Central memory CD8-positive, alpha-beta T cell (primary cell): ENCODE data around the gene JUP.
"Not testable (repeated sequence)": the region's sequence is repeated elsewhere in the genome, so short reads cannot be mapped to it uniquely, and the experiment has no call there.

Source experiments
- ATAC-seq: fragments of 150-1000 bp; cut with Tn5 transposase; replicated peaks from 2 replicates; pipeline ENCODE4 v1.10.0; 2022; ENCODE audit warnings: mild to moderate bottlenecking, moderate FRiP score, moderate number of reproducible peaks; ENCODE audit not compliant: poor library complexity, severe bottlenecking; ENCODE audit errors: extremely low read depth
- DNase-seq, 2 donors: peaks; one replicate each; pipeline ENCODE4 v3.0.0; 2021; ENCODE audit warnings: low spot score in 2 of 2
- H3K27ac Mint-ChIP-seq: one replicate; pipeline ENCODE4 v1.8.0; 2022; ENCODE audit warnings: low read depth, mild to moderate bottlenecking, moderate library complexity, mixed read lengths
- H3K27me3 Mint-ChIP-seq: one replicate; pipeline ENCODE4 v1.8.0; 2022; ENCODE audit warnings: mixed read lengths
- H3K36me3 Mint-ChIP-seq: one replicate; pipeline ENCODE4 v1.8.0; 2022; ENCODE audit warnings: mild to moderate bottlenecking, moderate library complexity, mixed read lengths; ENCODE audit not compliant: insufficient read depth
- H3K4me1 Mint-ChIP-seq: one replicate; pipeline ENCODE4 v1.8.0; 2022; ENCODE audit warnings: mixed read lengths
- H3K4me3 Mint-ChIP-seq: one replicate; pipeline ENCODE4 v1.8.0; 2022; ENCODE audit warnings: mild to moderate bottlenecking, moderate library complexity, mixed read lengths
- H3K9me3 Mint-ChIP-seq: one replicate; pipeline ENCODE4 v1.8.0; 2022; ENCODE audit warnings: mixed read lengths

Gene JUP

DNA sequence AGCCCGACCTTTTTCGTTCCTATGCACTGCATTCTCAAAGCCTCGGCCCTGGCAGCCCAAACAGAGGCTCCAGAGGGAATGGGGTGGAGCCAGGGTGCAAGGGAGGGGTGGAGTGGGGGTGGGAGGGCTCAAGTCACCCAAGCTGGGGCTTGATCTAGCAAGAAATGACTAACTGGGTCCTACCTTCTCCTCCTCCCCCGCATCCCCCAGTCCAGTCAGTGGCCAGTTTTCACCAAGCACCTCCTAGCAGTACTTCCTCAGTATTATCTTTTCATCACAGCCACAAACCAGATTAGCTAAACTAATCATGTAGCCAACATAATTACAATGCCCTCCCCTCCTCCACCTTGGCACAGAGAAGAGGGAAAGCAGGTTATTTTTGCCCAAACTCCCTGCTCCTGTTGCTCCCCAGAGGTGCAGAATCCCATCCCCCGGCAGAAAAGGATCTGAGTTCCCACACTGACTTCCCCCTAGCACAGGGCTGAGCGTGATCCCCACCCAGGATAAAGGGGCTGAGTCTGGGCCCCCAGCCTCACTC lies 2.2 kb downstream of the JUP start:
- Mint-ChIP-seq H3K27me3 (peaks cover 57% of the 10 kb centered on the region), H3K36me3 (no peaks in the 10 kb centered on the region), H3K4me1 (peaks cover 9% of the 10 kb centered on the region), H3K4me3 (no peak overlapping the region), H3K27ac (no peak overlapping the region), H3K9me3 (no peaks in the 10 kb centered on the region)
- DNase-seq = no peak
- no peak for ATAC-seq

GRCh38 chr17:41782142-41782541 lies 4.4 kb downstream of the JUP start:
- no peak overlapping the region for H3K4me3 Mint-ChIP-seq
- H3K36me3 Mint-ChIP-seq = peaks cover 2% of the 10 kb centered on the region
- no peak for ATAC-seq
- H3K9me3 Mint-ChIP-seq = no peaks in the 10 kb centered on the region
- H3K27me3 Mint-ChIP-seq = peaks cover 57% of the 10 kb centered on the region
- no peaks in the 10 kb centered on the region for H3K4me1 Mint-ChIP-seq
- no peak for DNase-seq
- no peak overlapping the region for H3K27ac Mint-ChIP-seq

- peaks cover 2% of the 10 kb centered on the region for H3K36me3 Mint-ChIP-seq
- no peak overlapping the region for H3K27ac Mint-ChIP-seq
- H3K4me3 Mint-ChIP-seq = no peak overlapping the region
- peaks cover 58% of the 10 kb centered on the region for H3K27me3 Mint-ChIP-seq
- ATAC-seq (no peak), DNase-seq (no peak)
- H3K4me1 Mint-ChIP-seq = no peaks in the 10 kb centered on the region
- no peaks in the 10 kb centered on the region for H3K9me3 Mint-ChIP-seq
Observed at GRCh38 chr17:41781404-41782110, 5.0 kb downstream of the JUP start.

- DNase-seq (no peak), ATAC-seq (no peak)
- H3K4me1 Mint-ChIP-seq = no peaks in the 10 kb centered on the region
- no peak overlapping the region for H3K4me3 Mint-ChIP-seq
- no peak overlapping the region for H3K27ac Mint-ChIP-seq
- peaks cover 64% of the 10 kb centered on the region for H3K27me3 Mint-ChIP-seq
- H3K9me3 Mint-ChIP-seq = no peaks in the 10 kb centered on the region
- peaks cover 2% of the 10 kb centered on the region for H3K36me3 Mint-ChIP-seq
Observed at GRCh38 chr17:41779954-41780353, 6.6 kb downstream of the JUP start.

GRCh38 chr17:41777574-41778188 lies 8.8 kb downstream of the JUP start:
- H3K36me3 Mint-ChIP-seq = peaks cover 4% of the 10 kb centered on the region
- H3K4me3 Mint-ChIP-seq = no peak overlapping the region
- no peaks in the 10 kb centered on the region for H3K4me1 Mint-ChIP-seq
- DNase-seq (no peak), ATAC-seq (no peak)
- H3K27me3 Mint-ChIP-seq = peaks cover 47% of the 10 kb centered on the region
- H3K27ac Mint-ChIP-seq = no peak overlapping the region
- no peaks in the 10 kb centered on the region for H3K9me3 Mint-ChIP-seq

DNA sequence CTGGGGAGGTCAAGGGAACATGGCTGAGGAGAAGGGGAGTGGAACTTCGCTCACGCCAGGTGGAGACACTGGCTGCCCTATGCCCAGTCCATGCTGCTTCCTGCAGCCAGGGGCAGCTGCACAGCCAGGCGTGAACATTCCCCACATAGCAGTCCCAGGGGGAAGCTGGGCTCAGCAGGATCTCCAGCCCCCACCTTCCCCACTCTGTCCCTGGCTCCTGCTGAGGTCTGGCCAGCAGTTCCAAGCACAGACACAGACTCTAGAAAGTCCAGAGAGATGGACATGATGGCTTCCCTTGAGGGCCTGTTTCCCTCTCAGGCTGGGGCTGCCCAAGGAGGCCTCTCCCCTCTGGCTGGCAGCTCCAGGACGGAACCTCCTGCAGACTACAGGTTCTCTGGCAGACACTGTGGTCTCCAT lies 9.3 kb downstream of the JUP start:
- ATAC-seq = no peak
- no peak for DNase-seq
- H3K9me3 Mint-ChIP-seq = no peaks in the 10 kb centered on the region
- H3K27ac Mint-ChIP-seq = no peak overlapping the region
- H3K4me3 Mint-ChIP-seq = no peak overlapping the region
- peaks cover 42% of the 10 kb centered on the region for H3K27me3 Mint-ChIP-seq
- H3K36me3 Mint-ChIP-seq = peaks cover 4% of the 10 kb centered on the region
- no peaks in the 10 kb centered on the region for H3K4me1 Mint-ChIP-seq

- H3K9me3 Mint-ChIP-seq, H3K4me1 Mint-ChIP-seq, H3K36me3 Mint-ChIP-seq, DNase-seq, H3K27ac Mint-ChIP-seq, ATAC-seq, H3K4me3 Mint-ChIP-seq: not testable (repeated sequence)
- peaks cover 34% of the 10 kb centered on the region for H3K27me3 Mint-ChIP-seq
Observed at GRCh38 chr17:41776262-41776900, 10.1 kb downstream of the JUP start.

GRCh38 chr17:41775394-41776226 lies 10.9 kb downstream of the JUP start:
- H3K27me3 Mint-ChIP-seq = peaks cover 26% of the 10 kb centered on the region
- H3K36me3 Mint-ChIP-seq = peaks cover 4% of the 10 kb centered on the region
- H3K4me1 Mint-ChIP-seq = no peaks in the 10 kb centered on the region
- no peak for DNase-seq
- no peak overlapping the region for H3K27ac Mint-ChIP-seq
- H3K4me3 Mint-ChIP-seq = no peak overlapping the region
- ATAC-seq = no peak
- H3K9me3 Mint-ChIP-seq = no peaks in the 10 kb centered on the region

DNA sequence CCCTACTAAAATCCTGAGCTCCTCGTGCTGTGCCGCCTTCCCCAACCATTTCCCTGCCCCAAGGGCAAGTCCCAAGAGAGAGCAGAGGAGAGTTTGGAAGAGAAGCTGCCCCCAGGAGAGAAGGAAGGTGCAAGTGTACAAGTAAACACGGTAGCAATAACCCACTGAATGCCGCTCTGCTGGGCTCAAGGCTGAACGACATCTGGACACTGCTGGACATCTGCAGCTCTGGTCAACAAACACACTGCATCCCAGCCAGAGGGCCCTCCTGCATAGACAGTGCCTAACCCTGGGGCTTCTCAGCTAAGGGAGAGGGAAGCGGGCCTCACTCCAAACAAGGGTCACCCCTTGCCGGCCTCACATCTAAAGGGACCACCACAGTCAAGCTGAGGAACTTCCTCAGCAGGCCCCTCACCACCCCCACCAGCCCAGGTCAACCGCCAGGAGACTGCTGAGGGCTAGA lies 12.7 kb downstream of the JUP start:
- peaks cover 6% of the 10 kb centered on the region for H3K36me3 Mint-ChIP-seq
- no peaks in the 10 kb centered on the region for H3K4me1 Mint-ChIP-seq
- no peak overlapping the region for H3K27ac Mint-ChIP-seq
- H3K9me3 Mint-ChIP-seq = no peaks in the 10 kb centered on the region
- no peak overlapping the region for H3K4me3 Mint-ChIP-seq
- DNase-seq (no peak), ATAC-seq (no peak)
- peaks cover 20% of the 10 kb centered on the region for H3K27me3 Mint-ChIP-seq

- ATAC-seq (no peak), DNase-seq (no peak)
- Mint-ChIP-seq H3K9me3 (no peaks in the 10 kb centered on the region), H3K27ac (no peak overlapping the region), H3K4me3 (no peak overlapping the region), H3K27me3 (peaks cover 18% of the 10 kb centered on the region), H3K4me1 (no peaks in the 10 kb centered on the region), H3K36me3 (peaks cover 6% of the 10 kb centered on the region)
Observed at GRCh38 chr17:41773190-41773588, 13.3 kb downstream of the JUP start.

- Mint-ChIP-seq H3K9me3 (no peaks in the 10 kb centered on the region), H3K27me3 (peaks cover 13% of the 10 kb centered on the region), H3K4me3 (no peak overlapping the region), H3K27ac (no peak overlapping the region), H3K36me3 (peaks cover 4% of the 10 kb centered on the region), H3K4me1 (no peaks in the 10 kb centered on the region)
- ATAC-seq (no peak), DNase-seq (no peak)
Observed at GRCh38 chr17:41772586-41773189, 13.8 kb downstream of the JUP start.

GRCh38 chr17:41772218-41772585 lies 14.3 kb downstream of the JUP start:
- no peak overlapping the region for H3K27ac Mint-ChIP-seq
- no peak overlapping the region for H3K4me3 Mint-ChIP-seq
- ATAC-seq (no peak), DNase-seq (no peak)
- no peaks in the 10 kb centered on the region for H3K4me1 Mint-ChIP-seq
- peaks cover 13% of the 10 kb centered on the region for H3K27me3 Mint-ChIP-seq
- peaks cover 4% of the 10 kb centered on the region for H3K36me3 Mint-ChIP-seq
- H3K9me3 Mint-ChIP-seq = no peaks in the 10 kb centered on the region
